Psoas muscle (tissue), 8 donors: Measurements from ENCODE around the gene TMEM121B. TPM values are rescaled to one million over a fixed set of nuclear protein-coding genes. Genes with fewer than 3 reads are reported as not detected.

Experiments used
- ATAC-seq, 4 donors: fragments of 200-7000 bp; cut with Tn5 transposase; one replicate each; pipeline ENCODE4 v1.9.1; 2020; ENCODE audit warnings: moderate library complexity in 3 of 4, mild to moderate bottlenecking in 2 of 4
- DNase-seq, 2 donors: peaks; one replicate each; pipeline ENCODE4 v3.0.0-alpha.2; 2020
- H3K27ac ChIP-seq: fragments of 200-600 bp; one replicate; pipeline ENCODE4 v1.8.0; 2022
- H3K27me3 ChIP-seq, 3 donors: fragments of 200-600 bp in 1 of 3; one replicate each; pipeline versions ENCODE4 v1.6.1 to v1.8.0; 2013 to 2022; ENCODE audit warnings: low read length in 2 of 3, mild to moderate bottlenecking in 2 of 3, moderate library complexity in 1 of 3; ENCODE audit not compliant: insufficient read depth in 3 of 3
- H3K36me3 ChIP-seq, 2 donors: fragments of 200-600 bp in 1 of 2; one replicate each; pipeline versions ENCODE4 v1.6.1 to v1.8.0; 2013 to 2022; ENCODE audit warnings: low read depth in 1 of 2, mild to moderate bottlenecking in 1 of 2, moderate library complexity in 1 of 2; ENCODE audit not compliant: insufficient read depth in 1 of 2
- H3K4me1 ChIP-seq: fragments of 200-600 bp; one replicate; pipeline ENCODE4 v1.8.0; 2022
- H3K4me3 ChIP-seq: fragments of 200-600 bp; one replicate; pipeline ENCODE4 v1.8.0; 2022; ENCODE audit warnings: mild to moderate bottlenecking
- H3K9me3 ChIP-seq: fragments of 200-600 bp; one replicate; pipeline ENCODE4 v1.8.0; 2022
- CTCF ChIP-seq: fragments of 200-600 bp; IDR thresholded peaks from one replicate; pipeline ENCODE4 v1.8.0; 2022; ENCODE audit warnings: antibody characterized with exemption
- WGBS, 3 donors: extraction: QIAGEN DNeasy Blood & Tissue Kit; methylation state at CpG; one replicate each; pipeline versions ENCODE4 v1.1.6 to v1.1.7; 2013; 5-methylcytosine and 5-hydroxymethylcytosine counted together
- intact Hi-C, 2 donors: fragments of 100-400 bp; cut with DNase I; formaldehyde crosslinking; loops; one replicate each; pipeline versions ENCODE4 v1.11.0 to v1.14.2; 2022
- polyA plus RNA-seq, 3 donors: library from polyadenylated mRNA; stranded (reverse); fragments of 200-250 nt; gene quantifications; one replicate each; pipeline ENCODE4 v1.2.3, GENCODE V29; 2013
- total RNA-seq, 4 donors: library from RNA; stranded (reverse); fragmentation: NEBNext Ultra II Directional in 2 of 4; extraction: Animal tissue kit (Norgen Biotek cat#: 25700) in 2 of 4; gene quantifications; one replicate each; pipeline versions ENCODE4 v1.2.1 to v1.2.4, GENCODE V29; 2021 to 2023
- donor health status: healthy with polysubstance abuse.
- donor health status: DM: no; HTN: no; CAD: no; lungs with moderate emphysema.
- donor health status: Bipolar disorder and iron deficiency.
- donor health status: healthy.
- donor health status: DM: yes; HTN: yes; CAD: no.
- donor health status: DM: no; HTN: no; CAD: no.
- donor health status: DM: no; HTN: no; CAD: no.
- donor health status: DM: yes; HTN: yes; CAD: no.

TMEM121B gene
- total and polyA plus RNA-seq, 7 donors = 0.03 to 0.80 (median 0.28) TPM

GRCh38 chr22:17106161-17106784, 14.9 kb downstream of the TMEM121B start:
- ATAC-seq (no peak), DNase-seq (no peak)
- WGBS, 3 donors = 82 to 86% (median 84%) methylated on average over 12 of the region's 12 CpGs
- H3K4me3 ChIP-seq = no peak overlapping the region
- peaks cover 0 to 21% of the 10 kb centered on the region in 2 donors for H3K36me3 ChIP-seq
- no peak overlapping the region for H3K27ac ChIP-seq
- H3K27me3 ChIP-seq = peaks cover 0 to 2% (median 0%) of the 10 kb centered on the region in 3 donors
- no peaks in the 10 kb centered on the region for H3K9me3 ChIP-seq
- intact Hi-C loops = no loop called here
- no peaks in the 10 kb centered on the region for H3K4me1 ChIP-seq
- no peak for TF ChIP-seq CTCF

- no peaks in the 10 kb centered on the region for H3K4me1 ChIP-seq
- no peak overlapping the region for H3K4me3 ChIP-seq
- no peak overlapping the region for H3K27ac ChIP-seq
- WGBS, 3 donors = 70 to 76% (median 73%) methylated on average over 22 of the region's 22 CpGs
- intact Hi-C loops = no loop called here
- H3K27me3 ChIP-seq = peaks cover 0 to 2% (median 0%) of the 10 kb centered on the region in 3 donors
- H3K36me3 ChIP-seq = peaks cover 0 to 29% of the 10 kb centered on the region in 2 donors
- no peak for TF ChIP-seq CTCF
- no peak for DNase-seq
- no peak for ATAC-seq
- no peaks in the 10 kb centered on the region for H3K9me3 ChIP-seq
Measured at GRCh38 chr22:17105143-17106129, 15.7 kb downstream of the TMEM121B start.

GRCh38 chr22:17104336-17104935, 16.7 kb downstream of the TMEM121B start:
- intact Hi-C loops = no loop called here
- no peak for DNase-seq
- Histone ChIP-seq H3K4me1 (no peaks in the 10 kb centered on the region), H3K4me3 (no peak overlapping the region), H3K36me3 (peaks cover 0 to 39% of the 10 kb centered on the region in 2 donors), H3K9me3 (no peaks in the 10 kb centered on the region), H3K27ac (no peak overlapping the region), H3K27me3 (peaks cover 0 to 2% (median 0%) of the 10 kb centered on the region in 3 donors)
- 86 to 94% (median 92%) methylated on average over 12 to 14 of the region's 14 CpGs for WGBS, 3 donors
- no peak for ATAC-seq
- TF ChIP-seq CTCF = no peak

- no peaks in the 10 kb centered on the region for H3K9me3 ChIP-seq
- H3K27me3 ChIP-seq = peaks cover 0 to 2% (median 0%) of the 10 kb centered on the region in 3 donors
- H3K4me1 ChIP-seq = no peaks in the 10 kb centered on the region
- H3K27ac ChIP-seq = no peak overlapping the region
- no peak for DNase-seq
- 91 to 94% (median 93%) methylated on average over 9 of the region's 9 CpGs for WGBS, 3 donors
- no peak for TF ChIP-seq CTCF
- intact Hi-C loops = no loop called here
- no peak overlapping the region for H3K4me3 ChIP-seq
- peaks cover 0 to 50% of the 10 kb centered on the region in 2 donors for H3K36me3 ChIP-seq
- ATAC-seq = no peak
Measured at GRCh38 chr22:17103351-17103750, 17.8 kb downstream of the TMEM121B start.
